Parathyroid adenoma (tissue), 2 donors: Measurements from ENCODE around the gene KRTAP12-3.

Experiments used
- H2AFZ ChIP-seq: fragments of 300-600 bp; sonication (generic); one replicate; pipeline ENCODE4 v1.7.0; 2017; ENCODE audit warnings: antibody characterized with exemption, mild to moderate bottlenecking
- H3K27ac ChIP-seq: fragments of 300-600 bp; sonication (generic); one replicate; pipeline ENCODE4 v1.7.0; 2017
- H3K27me3 ChIP-seq: fragments of 300-600 bp; sonication (generic); one replicate; pipeline ENCODE4 v1.7.0; 2017; ENCODE audit warnings: low read length; ENCODE audit not compliant: control insufficient read depth, insufficient read depth
- H3K36me3 ChIP-seq: fragments of 300-600 bp; sonication (generic); one replicate; pipeline ENCODE4 v1.7.0; 2017; ENCODE audit warnings: low read length; ENCODE audit not compliant: control insufficient read depth, insufficient read depth
- H3K4me1 ChIP-seq: fragments of 300-600 bp; sonication (generic); one replicate; pipeline ENCODE4 v1.7.0; 2017; ENCODE audit warnings: control low read depth
- H3K4me2 ChIP-seq: fragments of 300-600 bp; sonication (generic); one replicate; pipeline ENCODE4 v1.7.0; 2017; ENCODE audit warnings: low read length
- H3K4me3 ChIP-seq: fragments of 300-600 bp; sonication (generic); one replicate; pipeline ENCODE4 v1.7.0; 2017; ENCODE audit warnings: low read depth, low read length
- H3K79me2 ChIP-seq: fragments of 300-600 bp; sonication (generic); one replicate; pipeline ENCODE4 v1.7.0; 2017; ENCODE audit warnings: control low read depth
- H3K9ac ChIP-seq: fragments of 300-600 bp; sonication (generic); one replicate; pipeline ENCODE4 v1.7.0; 2017; ENCODE audit warnings: mild to moderate bottlenecking
- H3K9me3 ChIP-seq: fragments of 300-600 bp; sonication (generic); one replicate; pipeline ENCODE4 v1.7.0; 2017; ENCODE audit warnings: low read length; ENCODE audit not compliant: control insufficient read depth
- TF ChIP-seq, protein P1 (sequence below): fragments of 300-600 bp; sonication (generic); IDR thresholded peaks from one replicate; pipeline ENCODE4 v1.7.0; 2017; ENCODE audit warnings: antibody characterized with exemption, mild to moderate bottlenecking
- donor health status: primary hyperparathyroidism.

Gene KRTAP12-3

DNA sequence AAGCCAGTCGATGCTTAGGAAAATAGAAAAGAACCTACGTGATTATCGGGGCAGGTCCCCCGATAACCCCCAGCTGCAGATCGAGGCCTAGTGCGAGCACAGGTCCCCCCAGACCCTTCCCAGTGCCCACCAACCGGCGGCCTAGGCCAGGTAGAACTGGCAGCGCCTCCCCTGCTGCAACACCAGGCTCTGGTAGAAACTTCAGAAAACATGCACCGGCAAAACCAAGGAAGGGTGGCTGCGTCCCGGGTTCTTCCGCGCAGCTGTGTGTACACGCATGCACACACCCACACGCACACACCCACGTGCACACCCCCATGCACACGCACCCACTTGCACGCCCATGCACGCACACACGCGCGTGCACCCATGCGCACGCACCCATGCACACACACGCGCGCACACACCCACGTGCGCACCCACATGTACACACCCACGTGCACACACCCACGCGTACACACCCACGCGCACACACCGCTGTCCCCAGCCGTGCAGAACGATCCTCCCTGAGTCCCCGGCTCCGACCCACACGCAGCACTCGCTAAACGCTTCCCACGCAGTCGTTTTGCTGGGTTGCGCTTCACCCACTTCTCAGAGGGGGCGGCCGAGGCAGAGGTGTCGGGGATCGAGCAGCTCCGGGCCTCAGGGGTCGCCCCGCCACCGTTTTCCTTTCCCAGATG, 48.4 kb downstream of the KRTAP12-3 start:
- Histone ChIP-seq H3K9me3 (no peaks in the 10 kb centered on the region), H3K4me1 (no peaks in the 10 kb centered on the region), H3K4me3 (no peak overlapping the region), H3K4me2 (no peak overlapping the region), H2AFZ (no peak overlapping the region), H3K79me2 (no peaks in the 10 kb centered on the region), H3K9ac (no peak overlapping the region), H3K27ac (no peak overlapping the region), H3K36me3 (no peaks in the 10 kb centered on the region), H3K27me3 (no peaks in the 10 kb centered on the region)
- TF ChIP-seq, protein P1, sequence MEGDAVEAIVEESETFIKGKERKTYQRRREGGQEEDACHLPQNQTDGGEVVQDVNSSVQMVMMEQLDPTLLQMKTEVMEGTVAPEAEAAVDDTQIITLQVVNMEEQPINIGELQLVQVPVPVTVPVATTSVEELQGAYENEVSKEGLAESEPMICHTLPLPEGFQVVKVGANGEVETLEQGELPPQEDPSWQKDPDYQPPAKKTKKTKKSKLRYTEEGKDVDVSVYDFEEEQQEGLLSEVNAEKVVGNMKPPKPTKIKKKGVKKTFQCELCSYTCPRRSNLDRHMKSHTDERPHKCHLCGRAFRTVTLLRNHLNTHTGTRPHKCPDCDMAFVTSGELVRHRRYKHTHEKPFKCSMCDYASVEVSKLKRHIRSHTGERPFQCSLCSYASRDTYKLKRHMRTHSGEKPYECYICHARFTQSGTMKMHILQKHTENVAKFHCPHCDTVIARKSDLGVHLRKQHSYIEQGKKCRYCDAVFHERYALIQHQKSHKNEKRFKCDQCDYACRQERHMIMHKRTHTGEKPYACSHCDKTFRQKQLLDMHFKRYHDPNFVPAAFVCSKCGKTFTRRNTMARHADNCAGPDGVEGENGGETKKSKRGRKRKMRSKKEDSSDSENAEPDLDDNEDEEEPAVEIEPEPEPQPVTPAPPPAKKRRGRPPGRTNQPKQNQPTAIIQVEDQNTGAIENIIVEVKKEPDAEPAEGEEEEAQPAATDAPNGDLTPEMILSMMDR = no peak

DNA sequence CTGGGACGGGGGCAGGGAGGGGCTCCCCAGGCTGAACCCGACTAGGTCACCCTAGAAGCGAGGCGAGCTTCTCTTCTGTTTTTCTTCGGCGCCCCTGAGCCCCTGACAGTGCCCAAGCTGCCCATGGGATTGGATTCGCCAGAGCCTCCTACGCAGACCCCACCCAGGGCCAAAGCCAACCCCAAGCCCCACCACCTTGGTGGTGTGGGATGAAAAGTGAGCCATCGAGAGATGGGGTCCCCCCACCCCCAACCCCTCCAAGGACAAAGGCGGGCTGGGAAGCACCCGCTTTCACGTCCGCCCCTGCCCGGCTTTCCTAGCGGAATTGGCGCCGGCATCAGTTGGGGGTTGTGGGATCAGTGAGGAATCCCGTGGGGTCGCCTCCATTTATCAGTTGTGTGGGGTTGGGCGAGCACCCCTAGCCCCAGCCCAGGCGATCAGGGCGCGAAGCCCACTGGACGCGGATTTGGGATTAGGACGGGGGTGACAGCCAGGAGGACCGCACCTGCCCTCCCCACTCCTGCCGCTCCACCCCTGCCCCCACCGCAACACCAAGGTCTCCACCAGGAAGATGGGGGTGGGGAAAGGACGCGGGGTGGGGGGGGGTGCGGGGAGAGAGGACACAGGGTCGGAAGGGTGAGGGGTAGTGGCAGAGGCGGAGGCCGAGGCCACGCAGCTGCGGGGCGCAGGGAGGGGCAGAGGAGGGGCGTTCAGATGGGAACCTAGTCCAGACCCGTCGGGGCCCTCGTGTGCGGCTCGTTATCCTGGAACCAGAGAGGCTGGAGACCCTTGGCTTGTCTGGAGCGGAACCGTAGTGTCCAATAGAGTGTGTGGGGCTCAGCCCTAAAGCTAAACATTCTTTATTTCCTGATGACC, 49.2 kb downstream of the KRTAP12-3 start:
- no peak overlapping the region for H3K4me2 ChIP-seq
- H3K36me3 ChIP-seq = no peaks in the 10 kb centered on the region
- H3K27me3 ChIP-seq = no peaks in the 10 kb centered on the region
- no peaks in the 10 kb centered on the region for H3K9me3 ChIP-seq
- H3K27ac ChIP-seq = no peak overlapping the region
- no peak overlapping the region for H2AFZ ChIP-seq
- no peaks in the 10 kb centered on the region for H3K4me1 ChIP-seq
- no peak overlapping the region for H3K4me3 ChIP-seq
- H3K79me2 ChIP-seq = no peaks in the 10 kb centered on the region
- no peak overlapping the region for H3K9ac ChIP-seq
- TF ChIP-seq, protein P1 = no peak
